HEK293 (cell line): ENCODE results near the gene NELFE.

ENCODE experiments used
- CTCF ChIA-PET: fragments of 350-600 bp; formaldehyde crosslinking; extraction: SDS; loops from one replicate; lab custom pipeline; 2021; ENCODE audit warnings: antibody characterized with exemption; lab: Yijun Ruan, JAX
- POLR2A ChIA-PET: fragments of 300-600 bp; formaldehyde crosslinking; extraction: SDS; loops from one replicate; lab custom pipeline; 2020; ENCODE audit warnings: antibody characterized with exemption, inconsistent platforms; lab: Yijun Ruan, JAX
- H3K27ac ChIP-seq: fragments of 200-500 bp; sonication (Bioruptor generic); 2 replicates; pipeline ENCODE4 v1.5.1; 2014; ENCODE audit warnings: low read depth, low read length, control low read depth, inconsistent platforms; ENCODE audit errors: extremely low read depth
- H3K36me3 ChIP-seq, 2 experiments: fragments of 200-500 bp in 1 of 2; sonication (Bioruptor generic) in 1 of 2; 1 replicate in 1 of 2; 2 replicates in 1 of 2; pipeline ENCODE4 v1.5.1; 2014 to 2017; ENCODE audit warnings: inconsistent platforms in 2 of 2, low read length in 2 of 2; ENCODE audit not compliant: control insufficient read depth in 2 of 2, insufficient read depth in 1 of 2
- H3K4me1 ChIP-seq: fragments of 200-500 bp; sonication (Bioruptor generic); 2 replicates; pipeline ENCODE4 v1.5.1; 2014; ENCODE audit warnings: mild to moderate bottlenecking, low read length, inconsistent platforms; ENCODE audit not compliant: control insufficient read depth, insufficient read depth
- H3K4me3 ChIP-seq: 2 replicates; pipeline ENCODE4 v1.5.1; 2011; ENCODE audit warnings: low read depth, mild to moderate bottlenecking, control low read depth, low read length, moderate library complexity
- H3K9me3 ChIP-seq: fragments of 200-500 bp; sonication (Bioruptor generic); 2 replicates; pipeline ENCODE4 v1.5.1; 2014; ENCODE audit warnings: low read depth, low read length, inconsistent platforms; ENCODE audit not compliant: control insufficient read depth, insufficient read depth
- GLIS1 ChIP-seq: fragments of 450-650 bp; formaldehyde crosslinking; IDR thresholded peaks from 2 replicates; pipeline ENCODE4 v1.5.1; 2016; ENCODE audit warnings: missing biosample characterization, missing genetic modification characterization
- HOXA7 ChIP-seq: sonication (generic); formaldehyde crosslinking; IDR thresholded peaks from 2 replicates; pipeline ENCODE4 v1.8.1; 2022; ENCODE audit warnings: missing genetic modification reagents, borderline replicate concordance
- PATZ1 ChIP-seq: fragments of 450-650 bp; formaldehyde crosslinking; IDR thresholded peaks from 2 replicates; pipeline ENCODE4 v1.5.1; 2016; ENCODE audit warnings: missing biosample characterization, missing genetic modification characterization
- PRDM2 ChIP-seq: fragments of 450-650 bp; formaldehyde crosslinking; IDR thresholded peaks from 2 replicates; pipeline ENCODE4 v1.5.1; 2016; ENCODE audit warnings: missing biosample characterization, missing genetic modification characterization, borderline replicate concordance
- RBAK ChIP-seq: fragments of 450-650 bp; formaldehyde crosslinking; IDR thresholded peaks from 2 replicates; pipeline ENCODE4 v1.5.1; 2016; ENCODE audit warnings: missing biosample characterization, missing genetic modification characterization
- REPIN1 ChIP-seq: fragments of 450-650 bp; formaldehyde crosslinking; IDR thresholded peaks from 2 replicates; pipeline ENCODE4 v1.5.1; 2017; ENCODE audit warnings: missing biosample characterization, missing genetic modification characterization, low read depth
- SCRT2 ChIP-seq: fragments of 450-650 bp; formaldehyde crosslinking; IDR thresholded peaks from 2 replicates; pipeline ENCODE4 v1.5.1; 2016; ENCODE audit warnings: missing biosample characterization, missing genetic modification characterization
- SETDB1 ChIP-seq: IDR thresholded peaks from one replicate; pipeline ENCODE4 v1.6.1; 2017; ENCODE audit warnings: mild to moderate bottlenecking, low read length, moderate library complexity, mixed read lengths; ENCODE audit not compliant: insufficient read length
- YY1 ChIP-seq: fragments of 450-650 bp; formaldehyde crosslinking; IDR thresholded peaks from 2 replicates; pipeline ENCODE4 v1.5.1; 2018; ENCODE audit warnings: missing biosample characterization, missing genetic modification characterization
- ZBTB10 ChIP-seq: fragments of 450-650 bp; formaldehyde crosslinking; IDR thresholded peaks from 2 replicates; pipeline ENCODE4 v1.5.1; 2016; ENCODE audit warnings: missing biosample characterization, missing genetic modification characterization
- ZBTB20 ChIP-seq: fragments of 450-650 bp; formaldehyde crosslinking; IDR thresholded peaks from 2 replicates; pipeline ENCODE4 v1.5.1; 2016; ENCODE audit warnings: missing biosample characterization, missing genetic modification characterization
- ZEB2 ChIP-seq: fragments of 450-650 bp; formaldehyde crosslinking; IDR thresholded peaks from 2 replicates; pipeline ENCODE4 v1.5.1; 2016; ENCODE audit warnings: missing biosample characterization, missing genetic modification characterization
- ZFP69B ChIP-seq: fragments of 450-650 bp; formaldehyde crosslinking; IDR thresholded peaks from 2 replicates; pipeline ENCODE4 v1.5.1; 2016; ENCODE audit warnings: missing biosample characterization, missing genetic modification characterization
- ZNF140 ChIP-seq: fragments of 450-650 bp; formaldehyde crosslinking; IDR thresholded peaks from 2 replicates; pipeline ENCODE4 v1.5.1; 2016; ENCODE audit warnings: missing biosample characterization, missing genetic modification characterization
- ZNF169 ChIP-seq: fragments of 450-650 bp; formaldehyde crosslinking; IDR thresholded peaks from 2 replicates; pipeline ENCODE4 v1.5.1; 2016; ENCODE audit warnings: missing biosample characterization, missing genetic modification characterization
- ZNF175 ChIP-seq: fragments of 450-650 bp; formaldehyde crosslinking; IDR thresholded peaks from 2 replicates; pipeline ENCODE4 v1.5.1; 2016; ENCODE audit warnings: missing biosample characterization, missing genetic modification characterization
- ZNF184 ChIP-seq: fragments of 450-650 bp; IDR thresholded peaks from 2 replicates; pipeline ENCODE4 v1.5.1; 2018; ENCODE audit warnings: missing biosample characterization, mild to moderate bottlenecking, missing genetic modification characterization
- ZNF211 ChIP-seq: fragments of 450-650 bp; formaldehyde crosslinking; IDR thresholded peaks from 2 replicates; pipeline ENCODE4 v1.5.1; 2016; ENCODE audit warnings: low read depth, missing biosample characterization, missing genetic modification characterization
- ZNF354C ChIP-seq: fragments of 450-650 bp; formaldehyde crosslinking; IDR thresholded peaks from 2 replicates; pipeline ENCODE4 v1.5.1; 2016; ENCODE audit warnings: missing biosample characterization, missing genetic modification characterization, low read depth, borderline replicate concordance
- ZNF366 ChIP-seq: fragments of 450-650 bp; formaldehyde crosslinking; conservative IDR thresholded peaks from 2 replicates; pipeline ENCODE4 v1.5.1; 2016; ENCODE audit warnings: missing biosample characterization, missing genetic modification characterization
- ZNF423 ChIP-seq: fragments of 450-650 bp; formaldehyde crosslinking; IDR thresholded peaks from 2 replicates; pipeline ENCODE4 v1.5.1; 2016; ENCODE audit warnings: missing biosample characterization, missing genetic modification characterization
- ZNF501 ChIP-seq: fragments of 450-650 bp; formaldehyde crosslinking; IDR thresholded peaks from 2 replicates; pipeline ENCODE4 v1.5.1; 2016; ENCODE audit warnings: missing biosample characterization, missing genetic modification characterization
- ZNF629 ChIP-seq: fragments of 450-650 bp; formaldehyde crosslinking; IDR thresholded peaks from 2 replicates; pipeline ENCODE4 v1.5.1; 2017; ENCODE audit warnings: missing biosample characterization, missing genetic modification characterization
- ZNF664 ChIP-seq: fragments of 450-650 bp; formaldehyde crosslinking; IDR thresholded peaks from 2 replicates; pipeline ENCODE4 v1.5.1; 2016; ENCODE audit warnings: missing biosample characterization, missing genetic modification characterization
- ZNF677 ChIP-seq: fragments of 450-650 bp; IDR thresholded peaks from 2 replicates; pipeline ENCODE4 v1.5.0; 2018; ENCODE audit warnings: missing biosample characterization, mild to moderate bottlenecking, missing genetic modification characterization, moderate library complexity
- ZXDB ChIP-seq: fragments of 450-650 bp; formaldehyde crosslinking; IDR thresholded peaks from 2 replicates; pipeline ENCODE4 v1.5.1; 2016; ENCODE audit warnings: missing biosample characterization, missing genetic modification characterization
- TF ChIP-seq, protein P1 (sequence below): fragments of 450-650 bp; formaldehyde crosslinking; IDR thresholded peaks from 2 replicates; pipeline ENCODE4 v1.5.1; 2017; ENCODE audit warnings: missing biosample characterization, missing genetic modification characterization

The NELFE gene

GRCh38 chr6:31970604-31971271, 12.0 kb upstream of the NELFE start:
- H3K9me3 ChIP-seq: no peaks in the 10 kb centered on the region
- peaks cover 8 to 57% of the 10 kb centered on the region in 2 experiments; a peak in 2 of 3 replicates for H3K36me3 ChIP-seq
- ChIA-PET CTCF (interaction anchor here (0.7 to 2.1 kb wide), 4 partner anchors 10 to 180 kb away, joined by 3 to 10 read pairs (median 4); partner anchors contain the start of genes NELFE and SKIC2), POLR2A (interaction anchor here (0.6 to 4.6 kb wide), 12 partner anchors 9 to 310 kb away, joined by 3 to 64 read pairs (median 6); partner anchors contain the start of genes C6orf47, CLIC1, EHMT2 and GPANK1)
- H3K4me3 ChIP-seq: peak overlapping the region; percentile 83
- H3K27ac ChIP-seq: peak overlapping the region; percentile 74
- peaks cover 5% of the 10 kb centered on the region for H3K4me1 ChIP-seq
- TF ChIP-seq ZNF184 (tag by site-specific recombination): peak; percentile 76; the same call in 1 of the 2 replicates
- TF ChIP-seq ZNF677 (tag by site-specific recombination): no peak
- peak; percentile 12; the same call in 1 of the 2 replicates for TF ChIP-seq ZBTB20 (tag by site-specific recombination)
- TF ChIP-seq RBAK (tag by site-specific recombination): no peak
- TF ChIP-seq ZNF501 (tag by site-specific recombination): no peak
- no peak for TF ChIP-seq SETDB1
- no peak for TF ChIP-seq ZNF140 (tag by site-specific recombination)
- no peak for TF ChIP-seq ZNF175 (tag by site-specific recombination)
- TF ChIP-seq HOXA7 (CRISPR knock-in tag): no peak
- TF ChIP-seq, protein P1, sequence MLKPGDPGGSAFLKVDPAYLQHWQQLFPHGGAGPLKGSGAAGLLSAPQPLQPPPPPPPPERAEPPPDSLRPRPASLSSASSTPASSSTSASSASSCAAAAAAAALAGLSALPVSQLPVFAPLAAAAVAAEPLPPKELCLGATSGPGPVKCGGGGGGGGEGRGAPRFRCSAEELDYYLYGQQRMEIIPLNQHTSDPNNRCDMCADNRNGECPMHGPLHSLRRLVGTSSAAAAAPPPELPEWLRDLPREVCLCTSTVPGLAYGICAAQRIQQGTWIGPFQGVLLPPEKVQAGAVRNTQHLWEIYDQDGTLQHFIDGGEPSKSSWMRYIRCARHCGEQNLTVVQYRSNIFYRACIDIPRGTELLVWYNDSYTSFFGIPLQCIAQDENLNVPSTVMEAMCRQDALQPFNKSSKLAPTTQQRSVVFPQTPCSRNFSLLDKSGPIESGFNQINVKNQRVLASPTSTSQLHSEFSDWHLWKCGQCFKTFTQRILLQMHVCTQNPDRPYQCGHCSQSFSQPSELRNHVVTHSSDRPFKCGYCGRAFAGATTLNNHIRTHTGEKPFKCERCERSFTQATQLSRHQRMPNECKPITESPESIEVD: no peak
- no peak for TF ChIP-seq ZNF423 (tag by site-specific recombination)
- no peak for TF ChIP-seq ZNF366 (tag by site-specific recombination)
- peak; percentile 64 for TF ChIP-seq GLIS1 (tag by site-specific recombination)
- no peak for TF ChIP-seq YY1 (tag by site-specific recombination)
- TF ChIP-seq PATZ1 (tag by site-specific recombination): peak; percentile 35; the same call in 1 of the 2 replicates
- TF ChIP-seq REPIN1 (tag by site-specific recombination): no peak
- no peak for TF ChIP-seq ZBTB10 (tag by site-specific recombination)
- no peak for TF ChIP-seq PRDM2
- TF ChIP-seq ZNF211 (tag by site-specific recombination): no peak
- TF ChIP-seq ZNF354C (tag by site-specific recombination): no peak
- no peak for TF ChIP-seq ZEB2 (tag by site-specific recombination)
- no peak for TF ChIP-seq ZFP69B (tag by site-specific recombination)
- no peak for TF ChIP-seq ZNF664
- TF ChIP-seq ZNF629 (tag by site-specific recombination): peak; percentile 91
- TF ChIP-seq ZNF169 (tag by site-specific recombination): no peak
- TF ChIP-seq SCRT2: no peak
- TF ChIP-seq ZXDB: no peak
